ENCODE measurements around the gene METTL9. TPM values are rescaled to one million over a fixed set of nuclear protein-coding genes. Genes with fewer than 3 reads are reported as not detected.
"Not testable (repeated sequence)": the region's sequence is repeated elsewhere in the genome, so short reads cannot be mapped to it uniquely, and the experiment has no call there.

The METTL9 gene
- total and polyA plus RNA-seq, 9 of the 15 experiments (the other 6 are each of a cell fraction or from before 2014, with no cell fraction given), result 12.2 to 107 (median 79.1) TPM

DNA sequence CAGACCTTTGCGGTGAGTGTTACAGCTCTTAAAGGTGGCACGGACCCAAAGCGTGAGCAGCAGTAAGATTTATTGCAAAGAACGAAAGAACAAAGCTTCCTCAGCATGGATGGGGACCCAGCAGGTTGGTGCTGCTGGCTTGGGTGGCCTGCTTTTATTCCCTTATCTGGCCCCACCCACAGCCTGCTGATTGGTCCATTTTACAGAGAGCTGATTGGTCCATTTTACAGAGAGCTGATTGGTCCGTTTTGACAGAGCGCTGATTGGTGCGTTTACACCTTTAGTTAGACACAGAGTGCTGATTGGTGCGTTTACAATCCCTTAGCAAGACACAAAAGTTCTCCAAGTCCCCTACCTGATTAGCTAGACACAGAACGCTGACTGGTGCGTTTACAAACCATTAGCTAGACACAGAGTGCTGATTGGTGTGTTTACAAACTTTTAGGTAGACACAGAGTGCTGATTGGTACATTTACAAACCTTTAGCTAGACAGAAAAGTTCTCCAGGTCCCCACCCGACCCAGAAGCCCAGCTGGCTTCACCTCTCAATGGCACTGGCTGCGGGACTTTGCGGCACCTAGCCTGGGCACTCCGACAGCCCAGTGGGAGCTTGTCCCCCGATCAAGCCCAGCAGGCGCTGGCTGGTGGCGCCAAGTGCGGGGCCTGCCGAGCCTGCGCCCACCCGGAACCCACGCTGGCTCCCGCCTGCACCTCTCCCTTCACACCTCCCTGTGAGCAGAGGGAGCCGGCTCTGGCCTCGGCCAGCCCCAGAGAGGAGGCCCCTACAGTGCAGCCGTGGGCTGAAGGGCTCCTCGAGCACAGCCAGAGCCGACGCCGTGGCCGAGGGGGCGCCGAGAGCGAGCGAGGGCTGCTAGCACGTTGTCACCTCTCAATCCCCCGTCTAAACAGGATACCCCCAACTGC is 30.5 kb downstream of the METTL9 start:
- H3K4me1 ChIP-seq (replicated peaks in 1 of 2; ENCODE audit: control insufficient read depth in 2 of 2, insufficient read depth in 2 of 2, low read length in 2 of 2); in situ Hi-C loops (cut with MboI); H3K27me3 ChIP-seq (ENCODE audit: control insufficient read depth in 2 of 2, insufficient read depth in 2 of 2, low read length in 2 of 2); H4K20me1 ChIP-seq (replicated peaks; ENCODE audit: control insufficient read depth, insufficient read depth, low read length); H3K4me3 ChIP-seq; H3K9ac ChIP-seq (ENCODE audit: insufficient read depth in 1 of 2, low read depth in 2 of 2, low read length in 2 of 2); H3K4me2 ChIP-seq (ENCODE audit: insufficient read depth, low read length); H3K27ac ChIP-seq (ENCODE audit: extremely low read depth, low read depth, low read length); H3K9me1 ChIP-seq (ENCODE audit: control insufficient read depth, insufficient read depth, low read length); H3K9me3 ChIP-seq (replicated peaks; ENCODE audit: control insufficient read depth, insufficient read depth, low read depth, low read length); FAIRE-seq; ATAC-seq; H2AFZ ChIP-seq (ENCODE audit: low read depth, low read length); H3K79me2 ChIP-seq (ENCODE audit: control insufficient read depth, insufficient read depth, low read length); DNase-seq (ENCODE audit: extremely low read depth in 1 of 4, low spot score in 3 of 4); BruUV-seq (replicated peaks); intact Hi-C loops (cut with micrococcal nuclease): not testable (repeated sequence)
- peak; percentile 46 for TF ChIP-seq RBM25 (IDR thresholded peaks at IDR 0.05; ENCODE audit: low read depth, low read length, severe bottlenecking)
- TF ChIP-seq CC2D1A (IDR thresholded peaks at IDR 0.05), result 0 out of 2 replicates have a peak, but pooled peaks have one; percentile 19
- 0 out of 2 replicates have a peak, but pooled peaks have one; percentile 17 for TF ChIP-seq MAFG (tag; conservative IDR thresholded peaks at IDR 0.05)
- TF ChIP-seq POLR2G (IDR thresholded peaks at IDR 0.05; ENCODE audit: low read depth, low read length), result peak; percentile 27; the same call in 1 of the 2 replicates
- TF ChIP-seq NFYB (IDR thresholded peaks at IDR 0.05; ENCODE audit: extremely low read depth, insufficient read length), result peak; percentile 82
- peak; percentile 46 for TF ChIP-seq ZNF316 (IDR thresholded peaks at IDR 0.05)
- POLR2A ChIA-PET, result interaction anchor here (1.0 to 1.3 kb wide), 3 partner anchors 8 to 26 kb away, joined by 3 to 6 read pairs (median 3); no protein-coding TSS in a partner anchor
- peaks cover 42% of the 10 kb centered on the region; the same call in 2 of the 3 replicates for H3K36me3 ChIP-seq (ENCODE audit: control insufficient read depth, insufficient read depth, low read length)
- CTCF ChIA-PET (ENCODE audit: low intra/inter-chr PET ratio), result interaction anchor here (0.7 kb wide), 1 partner anchor 31 kb away, joined by 3 read pairs; the partner anchor contains the start of gene METTL9
- WGBS (ENCODE audit: insufficient coverage, low coverage, missing lambda C conversion rate), result 94% methylated on average over 15 of the region's 37 CpGs

DNA sequence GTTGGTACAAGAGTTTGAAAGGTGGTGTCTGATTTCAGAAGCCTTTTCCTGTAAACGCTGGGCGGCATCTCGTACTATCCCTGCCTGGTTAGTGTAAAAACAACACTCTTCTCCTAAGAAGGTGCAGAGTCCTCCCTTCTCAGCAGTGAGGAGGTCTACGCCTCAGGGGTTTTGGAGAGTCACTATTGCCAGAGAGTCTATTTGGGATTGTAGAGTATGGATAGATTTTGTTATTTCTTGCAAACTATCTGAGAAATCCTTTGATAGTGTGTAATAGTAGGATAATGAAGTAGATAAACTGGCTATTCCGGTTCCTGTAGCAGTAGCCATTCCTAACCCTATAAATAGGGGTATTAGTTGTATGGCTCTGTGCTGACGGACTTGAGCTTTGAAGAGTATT is 31.5 kb downstream of the METTL9 start:
- H3K9me1 ChIP-seq (ENCODE audit: control insufficient read depth, insufficient read depth, low read length); H3K4me2 ChIP-seq (ENCODE audit: insufficient read depth, low read length); H3K4me1 ChIP-seq (replicated peaks in 1 of 2; ENCODE audit: control insufficient read depth in 2 of 2, insufficient read depth in 2 of 2, low read length in 2 of 2); in situ Hi-C loops (cut with MboI); DNase-seq (ENCODE audit: extremely low read depth in 1 of 4, low spot score in 3 of 4); H4K20me1 ChIP-seq (replicated peaks; ENCODE audit: control insufficient read depth, insufficient read depth, low read length); H3K27ac ChIP-seq (ENCODE audit: extremely low read depth, low read depth, low read length); CTCF ChIA-PET (ENCODE audit: low intra/inter-chr PET ratio); FAIRE-seq; H2AFZ ChIP-seq (ENCODE audit: low read depth, low read length); BruUV-seq (replicated peaks); H3K4me3 ChIP-seq; H3K79me2 ChIP-seq (ENCODE audit: control insufficient read depth, insufficient read depth, low read length); H3K27me3 ChIP-seq (ENCODE audit: control insufficient read depth in 2 of 2, insufficient read depth in 2 of 2, low read length in 2 of 2); intact Hi-C loops (cut with micrococcal nuclease); ATAC-seq; H3K9ac ChIP-seq (ENCODE audit: insufficient read depth in 1 of 2, low read depth in 2 of 2, low read length in 2 of 2); H3K9me3 ChIP-seq (replicated peaks; ENCODE audit: control insufficient read depth, insufficient read depth, low read depth, low read length): not testable (repeated sequence)
- POLR2A ChIA-PET, result interaction anchor here (1.2 kb wide), 1 partner anchor 27 kb away, joined by 6 read pairs; no protein-coding TSS in a partner anchor
- WGBS (ENCODE audit: insufficient coverage, low coverage, missing lambda C conversion rate), result 95% methylated on average over 6 of the region's 6 CpGs
- H3K36me3 ChIP-seq (ENCODE audit: control insufficient read depth, insufficient read depth, low read length), result peaks cover 34% of the 10 kb centered on the region; the same call in 2 of the 3 replicates

DNA sequence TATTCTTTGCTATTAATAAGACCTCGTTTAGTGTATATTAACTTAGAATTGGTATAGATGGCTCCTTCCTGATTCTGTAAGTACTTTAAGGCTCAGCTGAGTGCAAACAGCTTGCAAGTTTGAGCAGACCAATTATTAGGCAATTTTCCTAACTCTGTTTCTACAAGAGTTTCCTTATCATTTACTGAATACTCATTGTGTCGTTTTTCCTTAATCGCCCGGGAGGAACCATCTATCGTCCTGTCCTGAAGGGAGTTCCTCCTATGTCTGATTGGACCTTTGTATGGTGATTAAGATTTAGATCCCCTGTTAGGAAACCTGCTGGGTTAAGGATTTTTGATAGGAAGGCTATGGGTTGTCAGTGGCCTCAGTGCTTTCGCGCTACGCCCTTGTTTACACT is 32.0 kb downstream of the METTL9 start:
- intact Hi-C loops (cut with micrococcal nuclease); POLR2A ChIA-PET; H2AFZ ChIP-seq (ENCODE audit: low read depth, low read length); H3K4me1 ChIP-seq (replicated peaks in 1 of 2; ENCODE audit: control insufficient read depth in 2 of 2, insufficient read depth in 2 of 2, low read length in 2 of 2); CTCF ChIA-PET (ENCODE audit: low intra/inter-chr PET ratio); in situ Hi-C loops (cut with MboI); H3K9me1 ChIP-seq (ENCODE audit: control insufficient read depth, insufficient read depth, low read length); BruUV-seq (replicated peaks); H3K9me3 ChIP-seq (replicated peaks; ENCODE audit: control insufficient read depth, insufficient read depth, low read depth, low read length); DNase-seq (ENCODE audit: extremely low read depth in 1 of 4, low spot score in 3 of 4); H3K9ac ChIP-seq (ENCODE audit: insufficient read depth in 1 of 2, low read depth in 2 of 2, low read length in 2 of 2); H3K4me3 ChIP-seq; FAIRE-seq; H4K20me1 ChIP-seq (replicated peaks; ENCODE audit: control insufficient read depth, insufficient read depth, low read length); H3K4me2 ChIP-seq (ENCODE audit: insufficient read depth, low read length); H3K27me3 ChIP-seq (ENCODE audit: control insufficient read depth in 2 of 2, insufficient read depth in 2 of 2, low read length in 2 of 2); H3K79me2 ChIP-seq (ENCODE audit: control insufficient read depth, insufficient read depth, low read length); ATAC-seq; H3K27ac ChIP-seq (ENCODE audit: extremely low read depth, low read depth, low read length): not testable (repeated sequence)
- WGBS (ENCODE audit: insufficient coverage, low coverage, missing lambda C conversion rate), result 87% methylated on average over 8 of the region's 8 CpGs
- peaks cover 30% of the 10 kb centered on the region; the same call in 2 of the 3 replicates for H3K36me3 ChIP-seq (ENCODE audit: control insufficient read depth, insufficient read depth, low read length)

Measured in K562 (cell line).